GM12875 (cell line): ENCODE measurements around the gene PSMD6.

ENCODE experiments used
- H3K4me3 ChIP-seq: one replicate; pipeline ENCODE4 v1.5.1; 2011; ENCODE audit warnings: low read depth, low read length, control low read depth
- TF ChIP-seq, protein P1 (sequence below): IDR thresholded peaks from 2 replicates; pipeline ENCODE4 v1.5.1; 2011; ENCODE audit warnings: low read depth, mild to moderate bottlenecking, control low read depth, inconsistent platforms, low read length, moderate library complexity, borderline replicate concordance; ENCODE audit not compliant: insufficient read depth

Gene PSMD6

DNA sequence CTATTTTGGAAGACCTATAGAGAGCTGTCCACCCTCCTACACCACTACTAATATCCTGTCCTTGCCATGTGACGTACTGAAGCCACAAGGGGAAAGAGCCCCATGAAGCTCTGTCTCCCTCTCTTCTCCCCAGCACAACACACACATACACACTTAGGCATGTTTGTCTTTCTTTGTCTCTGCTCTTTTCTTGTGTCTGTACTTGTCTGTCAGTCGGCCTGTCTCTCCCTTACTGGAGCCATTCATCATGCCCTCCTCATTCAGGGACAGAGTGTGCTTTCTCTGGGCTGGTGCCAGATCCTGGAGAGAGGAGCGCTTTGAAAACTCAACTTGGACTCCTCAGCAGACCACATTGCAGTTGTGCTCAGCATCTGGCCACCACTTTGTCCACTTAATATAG is 47.6 kb downstream of the PSMD6 start:
- no peak overlapping the region for H3K4me3 ChIP-seq
- TF ChIP-seq, protein P1, sequence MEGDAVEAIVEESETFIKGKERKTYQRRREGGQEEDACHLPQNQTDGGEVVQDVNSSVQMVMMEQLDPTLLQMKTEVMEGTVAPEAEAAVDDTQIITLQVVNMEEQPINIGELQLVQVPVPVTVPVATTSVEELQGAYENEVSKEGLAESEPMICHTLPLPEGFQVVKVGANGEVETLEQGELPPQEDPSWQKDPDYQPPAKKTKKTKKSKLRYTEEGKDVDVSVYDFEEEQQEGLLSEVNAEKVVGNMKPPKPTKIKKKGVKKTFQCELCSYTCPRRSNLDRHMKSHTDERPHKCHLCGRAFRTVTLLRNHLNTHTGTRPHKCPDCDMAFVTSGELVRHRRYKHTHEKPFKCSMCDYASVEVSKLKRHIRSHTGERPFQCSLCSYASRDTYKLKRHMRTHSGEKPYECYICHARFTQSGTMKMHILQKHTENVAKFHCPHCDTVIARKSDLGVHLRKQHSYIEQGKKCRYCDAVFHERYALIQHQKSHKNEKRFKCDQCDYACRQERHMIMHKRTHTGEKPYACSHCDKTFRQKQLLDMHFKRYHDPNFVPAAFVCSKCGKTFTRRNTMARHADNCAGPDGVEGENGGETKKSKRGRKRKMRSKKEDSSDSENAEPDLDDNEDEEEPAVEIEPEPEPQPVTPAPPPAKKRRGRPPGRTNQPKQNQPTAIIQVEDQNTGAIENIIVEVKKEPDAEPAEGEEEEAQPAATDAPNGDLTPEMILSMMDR = no peak

GRCh38 chr3:63974451-63974850 is 48.8 kb downstream of the PSMD6 start:
- TF ChIP-seq, protein P1 = no peak
- H3K4me3 ChIP-seq = no peak overlapping the region

DNA sequence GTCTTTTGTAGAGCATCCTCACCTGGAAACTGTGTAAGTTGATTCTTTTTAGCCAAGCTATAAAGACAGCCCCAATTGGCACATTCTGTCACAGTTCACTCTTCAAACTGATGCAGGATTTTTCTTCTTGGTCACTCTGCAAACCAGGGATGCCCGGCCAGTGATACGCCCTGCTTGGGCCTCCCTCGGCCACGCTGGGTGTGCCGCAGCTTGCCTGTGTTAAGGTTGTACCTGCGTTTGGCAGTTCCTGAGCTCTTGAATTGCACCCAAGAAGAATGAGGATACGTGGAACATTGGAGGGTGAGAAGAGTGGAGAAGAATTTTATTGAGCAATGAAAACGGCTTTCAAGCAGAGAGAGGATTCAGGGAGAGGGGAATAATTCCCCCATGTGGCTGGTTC is 49.9 kb downstream of the PSMD6 start:
- H3K4me3 ChIP-seq = no peak overlapping the region
- TF ChIP-seq, protein P1 = no peak

DNA sequence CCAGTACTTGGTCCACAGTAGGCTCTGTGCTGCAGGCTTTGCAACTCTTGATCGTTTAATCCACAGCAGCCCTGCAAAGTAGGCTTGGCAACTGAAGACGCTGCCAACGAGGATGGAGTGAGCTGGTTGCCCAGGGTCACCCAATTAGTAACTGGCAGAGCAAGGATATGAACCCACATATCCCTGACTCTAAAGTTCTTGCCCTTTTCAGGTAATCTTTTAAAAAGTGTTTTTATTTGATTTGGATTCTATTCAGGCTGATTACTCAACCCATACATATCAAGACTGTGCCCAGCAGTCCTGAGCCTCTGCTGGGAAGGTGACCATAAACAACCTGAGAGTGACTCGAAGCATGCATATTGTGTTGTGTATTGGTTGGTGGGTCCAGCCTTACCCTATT is 50.3 kb downstream of the PSMD6 start:
- H3K4me3 ChIP-seq = no peak overlapping the region
- TF ChIP-seq, protein P1 = no peak

- TF ChIP-seq, protein P1 = no peak
- no peak overlapping the region for H3K4me3 ChIP-seq
Measured at GRCh38 chr3:63972196-63972595, 51.1 kb downstream of the PSMD6 start.

GRCh38 chr3:63970631-63971475 is 52.4 kb downstream of the PSMD6 start:
- no peak overlapping the region for H3K4me3 ChIP-seq
- TF ChIP-seq, protein P1 = no peak

GRCh38 chr3:63969876-63970275 is 53.4 kb downstream of the PSMD6 start:
- no peak overlapping the region for H3K4me3 ChIP-seq
- TF ChIP-seq, protein P1 = no peak
